ENCODE measurements around the gene DCUN1D1.

- no peak for TF ChIP-seq CTCF (conservative IDR thresholded peaks at IDR 0.05; ENCODE audit: low read length)
- no peak for TF ChIP-seq EZH2phosphoT487 (IDR thresholded peaks at IDR 0.05; ENCODE audit: borderline replicate concordance, low read depth, low read length)
Measured at GRCh38 chr3:182970811-182971418, 9.4 kb downstream of the DCUN1D1 start.
